Heart right ventricle (tissue), 16 donors: ENCODE data around the gene EFCAB6. TPM values are rescaled to one million over a fixed set of nuclear protein-coding genes. Genes with fewer than 3 reads are reported as not detected.

ENCODE experiments used
- ATAC-seq, 8 donors: fragments of 200-7000 bp; cut with Tn5 transposase; one replicate each; pipeline ENCODE4 v1.9.1; 2020; ENCODE audit warnings: mild to moderate bottlenecking in 8 of 8, moderate library complexity in 8 of 8, moderate number of reproducible peaks in 1 of 8
- DNase-seq, 2 donors: peaks; one replicate each; pipeline ENCODE4 v3.0.0-alpha.2; 2020
- H3K27ac ChIP-seq, 10 donors: fragments of 200-600 bp; sonication (generic) in 2 of 10; one replicate each; pipeline versions ENCODE4 v1.5.0 to v1.8.0; 2020 to 2022; ENCODE audit warnings: mild to moderate bottlenecking in 3 of 10
- H3K27me3 ChIP-seq, 7 donors: fragments of 200-600 bp; one replicate each; pipeline ENCODE4 v1.8.0; 2021 to 2022; ENCODE audit warnings: mild to moderate bottlenecking in 2 of 7
- H3K36me3 ChIP-seq, 9 donors: fragments of 200-600 bp; sonication (generic) in 1 of 9; one replicate each; pipeline versions ENCODE4 v1.5.0 to v1.8.0; 2020 to 2022; ENCODE audit warnings: mild to moderate bottlenecking in 2 of 9
- H3K4me1 ChIP-seq, 9 donors: fragments of 200-600 bp; sonication (generic) in 1 of 9; one replicate each; pipeline versions ENCODE4 v1.5.0 to v1.8.0; 2020 to 2022; ENCODE audit warnings: mild to moderate bottlenecking in 4 of 9
- H3K4me3 ChIP-seq, 10 donors: fragments of 200-600 bp; sonication (generic) in 2 of 10; one replicate each; pipeline versions ENCODE4 v1.5.0 to v1.8.0; 2020 to 2022; ENCODE audit warnings: mild to moderate bottlenecking in 7 of 10, moderate library complexity in 2 of 10
- H3K9me3 ChIP-seq, 11 donors: fragments of 200-600 bp in 10 of 11; sonication (generic) in 2 of 11; one replicate each; pipeline versions ENCODE4 v1.5.0 to v1.8.0; 2013 to 2022; ENCODE audit warnings: mild to moderate bottlenecking in 2 of 11, control low read depth in 1 of 11, moderate library complexity in 1 of 11
- CTCF ChIP-seq, 9 donors: fragments of 200-600 bp; sonication (generic) in 2 of 9; IDR thresholded peaks; one replicate each; pipeline versions ENCODE4 v1.5.0 to v1.8.0; 2021 to 2022; ENCODE audit warnings: antibody characterized with exemption in 9 of 9, mild to moderate bottlenecking in 5 of 9, moderate library complexity in 1 of 9
- WGBS, 2 donors: extraction: QIAGEN DNeasy Blood & Tissue Kit; methylation state at CpG; one replicate each; pipeline ENCODE4 v1.1.7; 2013; ENCODE audit warnings: inconsistent platforms in 1 of 2; 5-methylcytosine and 5-hydroxymethylcytosine counted together
- intact Hi-C, 10 donors: fragments of 100-400 bp; cut with DNase I; formaldehyde crosslinking; loops; one replicate each; pipeline versions ENCODE4 v1.11.1 to v1.14.2; 2022
- polyA plus RNA-seq, 2 donors: library from polyadenylated mRNA; stranded (reverse); fragments of 200-250 nt; gene quantifications; one replicate each; pipeline ENCODE4 v1.2.3, GENCODE V29; 2013
- total RNA-seq, 10 donors: library from RNA; stranded (reverse); fragmentation: NEBNext Ultra II Directional in 3 of 10; extraction: Animal tissue kit (Norgen Biotek cat#: 25700) in 3 of 10; gene quantifications; one replicate each; pipeline versions ENCODE4 v1.2.1 to v1.2.4, GENCODE V29; 2021 to 2023
- donor health status: Arrhythmogenic right ventricular cardiomyopathy.
- donor health status: ischemic (EF 13 %, LVEDD 7.1; RV severe dilation, severe dysfunction).
- donor health status: healthy with polysubstance abuse.
- donor health status: DM: no; HTN: yes; CAD: no.
- donor health status: DM: no; HTN: no; CAD: no.
- donor health status: ischemic (EF 25% LVEDD 6.9; RV normal size, moderate dysfunction).
- donor health status: ischemic (EF 25% LVEDD 5.7; RV mildly dilated, moderate dysfunction).
- donor health status: healthy.
- donor health status: DM: yes; HTN: yes; CAD: no.
- donor health status: Ischemic cardiomyopathy.
- donor health status: ischemic (EF 35%, LVEDD 5.7; RV mildly dilated, moderate dysfunction).
- donor health status: nonischemic (EF 11% LVEDD 7.7; RV severe dilation, severe dysfunction).
- donor health status: DM: yes; HTN: yes; CAD: no.
- donor health status: PGD.
- donor health status: ischemic (EF 29% LVEDD 5.4; RV normal size, mild dysfunction).
- donor health status: nonischemic (EF 23%, LVEDD 6.1; RV moderate dilation, normal function).

Gene EFCAB6
- total and polyA plus RNA-seq, 12 donors: 0.25 to 4.3 (median 1.8) TPM

GRCh38 chr22:43740587-43741270, 71.4 kb downstream of the EFCAB6 start:
- 21 to 30% methylated on average over 19 of the region's 19 CpGs for WGBS, 2 donors
- peaks cover 0 to 30% (median 9%) of the 10 kb centered on the region in 9 donors for H3K4me1 ChIP-seq
- no peak for TF ChIP-seq CTCF (IDR thresholded peaks at IDR 0.05)
- intact Hi-C loops: no loop called here
- H3K27me3 ChIP-seq: peaks cover 0 to 14% (median 0%) of the 10 kb centered on the region in 7 donors
- no peaks in the 10 kb centered on the region for H3K9me3 ChIP-seq
- peak overlapping the region in 2 of 10 donors; percentile 3 to 35 for H3K27ac ChIP-seq
- DNase-seq (no peak), ATAC-seq (peak; percentile 31 to 79 (median 61))
- H3K36me3 ChIP-seq: no peaks in the 10 kb centered on the region
- H3K4me3 ChIP-seq: peak overlapping the region in 4 of 10 donors; percentile 14 to 32 (median 26)

GRCh38 chr22:43739851-43740379, 72.2 kb downstream of the EFCAB6 start:
- no peak for TF ChIP-seq CTCF (IDR thresholded peaks at IDR 0.05)
- ATAC-seq: peak in 4 of 8 donors; percentile 24 to 46 (median 32)
- WGBS, 2 donors: 73 to 80% methylated on average over 11 of the region's 11 CpGs

GRCh38 chr22:43737150-43737828, 74.8 kb downstream of the EFCAB6 start:
- intact Hi-C loops: no loop called here
- Histone ChIP-seq H3K36me3 (no peaks in the 10 kb centered on the region), H3K4me1 (peaks cover 0 to 22% (median 9%) of the 10 kb centered on the region in 9 donors), H3K27me3 (peaks cover 0 to 14% (median 0%) of the 10 kb centered on the region in 7 donors), H3K27ac (no peak overlapping the region), H3K4me3 (no peak overlapping the region), H3K9me3 (no peaks in the 10 kb centered on the region)
- no peak for TF ChIP-seq CTCF (IDR thresholded peaks at IDR 0.05)
- no peak for ATAC-seq
- WGBS, 2 donors: 93 to 94% methylated on average over 4 of the region's 4 CpGs
- DNase-seq: no peak

More at GRCh38 chr22:43739851-43740379, 72.2 kb downstream of the EFCAB6 start:
- peaks cover 0 to 30% (median 9%) of the 10 kb centered on the region in 9 donors for H3K4me1 ChIP-seq
- intact Hi-C loops: no loop called here
- DNase-seq: no peak
- peaks cover 0 to 14% (median 0%) of the 10 kb centered on the region in 7 donors for H3K27me3 ChIP-seq
- H3K36me3 ChIP-seq: no peaks in the 10 kb centered on the region
- H3K27ac ChIP-seq: no peak overlapping the region
- H3K9me3 ChIP-seq: no peaks in the 10 kb centered on the region
- H3K4me3 ChIP-seq: no peak overlapping the region

- H3K27me3 ChIP-seq: peaks cover 0 to 14% (median 0%) of the 10 kb centered on the region in 7 donors
- no peak overlapping the region for H3K4me3 ChIP-seq
- no peaks in the 10 kb centered on the region for H3K9me3 ChIP-seq
- no peak for TF ChIP-seq CTCF (IDR thresholded peaks at IDR 0.05)
- intact Hi-C loops: no loop called here
- no peaks in the 10 kb centered on the region for H3K36me3 ChIP-seq
- H3K27ac ChIP-seq: no peak overlapping the region
- ATAC-seq (no peak), DNase-seq (no peak)
- 92 to 93% methylated on average over 7 of the region's 7 CpGs for WGBS, 2 donors
- H3K4me1 ChIP-seq: peaks cover 0 to 18% (median 9%) of the 10 kb centered on the region in 9 donors
Observed at GRCh38 chr22:43736651-43737050, 75.5 kb downstream of the EFCAB6 start.
